ENCODE data around the gene IQGAP2.

IQGAP2 gene

DNA sequence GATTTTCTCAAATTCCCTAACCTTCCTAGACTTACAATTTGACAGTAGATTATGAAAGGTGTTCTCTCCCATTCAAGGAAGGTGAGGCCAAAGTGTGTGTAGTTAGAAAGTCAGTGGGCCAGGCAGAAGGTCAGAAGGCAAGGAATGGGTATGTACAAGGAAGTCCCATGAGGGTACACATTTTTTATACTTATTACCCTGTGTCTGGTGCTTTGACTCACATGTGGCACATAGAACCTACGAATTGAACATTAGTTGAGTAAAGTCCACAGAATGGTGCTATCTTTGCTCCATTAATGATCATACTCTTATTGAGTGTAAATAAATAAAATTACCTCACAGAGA lies 55.4 kb downstream of the IQGAP2 start:
- peaks cover 19% of the 10 kb centered on the region; the same call in 1 of the 2 replicates for H3K36me3 ChIP-seq (ENCODE audit: insufficient read depth, low read length)
- H3K4me2 ChIP-seq (ENCODE audit: low read depth, low read length, poor library complexity, severe bottlenecking) = peak overlapping the region; percentile 60
- no peak overlapping the region for H3K9ac ChIP-seq (ENCODE audit: low read depth, low read length, poor library complexity, severe bottlenecking)
- peaks cover 30% of the 10 kb centered on the region for H4K20me1 ChIP-seq (ENCODE audit: insufficient read depth, low read length, poor library complexity, severe bottlenecking)
- no peaks in the 10 kb centered on the region for H3K27me3 ChIP-seq (ENCODE audit: insufficient read depth, low read length, poor library complexity, severe bottlenecking)
- TF ChIP-seq, protein P1, sequence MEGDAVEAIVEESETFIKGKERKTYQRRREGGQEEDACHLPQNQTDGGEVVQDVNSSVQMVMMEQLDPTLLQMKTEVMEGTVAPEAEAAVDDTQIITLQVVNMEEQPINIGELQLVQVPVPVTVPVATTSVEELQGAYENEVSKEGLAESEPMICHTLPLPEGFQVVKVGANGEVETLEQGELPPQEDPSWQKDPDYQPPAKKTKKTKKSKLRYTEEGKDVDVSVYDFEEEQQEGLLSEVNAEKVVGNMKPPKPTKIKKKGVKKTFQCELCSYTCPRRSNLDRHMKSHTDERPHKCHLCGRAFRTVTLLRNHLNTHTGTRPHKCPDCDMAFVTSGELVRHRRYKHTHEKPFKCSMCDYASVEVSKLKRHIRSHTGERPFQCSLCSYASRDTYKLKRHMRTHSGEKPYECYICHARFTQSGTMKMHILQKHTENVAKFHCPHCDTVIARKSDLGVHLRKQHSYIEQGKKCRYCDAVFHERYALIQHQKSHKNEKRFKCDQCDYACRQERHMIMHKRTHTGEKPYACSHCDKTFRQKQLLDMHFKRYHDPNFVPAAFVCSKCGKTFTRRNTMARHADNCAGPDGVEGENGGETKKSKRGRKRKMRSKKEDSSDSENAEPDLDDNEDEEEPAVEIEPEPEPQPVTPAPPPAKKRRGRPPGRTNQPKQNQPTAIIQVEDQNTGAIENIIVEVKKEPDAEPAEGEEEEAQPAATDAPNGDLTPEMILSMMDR (conservative IDR thresholded peaks at IDR 0.05; ENCODE audit: low read length) = no peak
- TF ChIP-seq EZH2phosphoT487 (IDR thresholded peaks at IDR 0.05; ENCODE audit: borderline replicate concordance) = no peak
- H3K9me2 ChIP-seq (replicated peaks; ENCODE audit: low read depth, low read length) = no peaks in the 10 kb centered on the region
- H3K4me1 ChIP-seq (ENCODE audit: insufficient read depth, low read length, poor library complexity, severe bottlenecking) = peaks cover 27% of the 10 kb centered on the region
- no peak overlapping the region for H2AFZ ChIP-seq (ENCODE audit: low read length)
- peaks cover 55% of the 10 kb centered on the region for H3K79me2 ChIP-seq (ENCODE audit: insufficient read depth, low read length)
- no peaks in the 10 kb centered on the region for H3K9me3 ChIP-seq (ENCODE audit: insufficient read depth, low read depth, low read length)
- 0 out of 2 replicates have a peak, but pooled peaks cover 8% of the 10 kb centered on the region for H3F3A ChIP-seq (ENCODE audit: low read depth)
- H3K4me3 ChIP-seq (ENCODE audit: low read length, poor library complexity, severe bottlenecking) = peak overlapping the region; percentile 36

DNA sequence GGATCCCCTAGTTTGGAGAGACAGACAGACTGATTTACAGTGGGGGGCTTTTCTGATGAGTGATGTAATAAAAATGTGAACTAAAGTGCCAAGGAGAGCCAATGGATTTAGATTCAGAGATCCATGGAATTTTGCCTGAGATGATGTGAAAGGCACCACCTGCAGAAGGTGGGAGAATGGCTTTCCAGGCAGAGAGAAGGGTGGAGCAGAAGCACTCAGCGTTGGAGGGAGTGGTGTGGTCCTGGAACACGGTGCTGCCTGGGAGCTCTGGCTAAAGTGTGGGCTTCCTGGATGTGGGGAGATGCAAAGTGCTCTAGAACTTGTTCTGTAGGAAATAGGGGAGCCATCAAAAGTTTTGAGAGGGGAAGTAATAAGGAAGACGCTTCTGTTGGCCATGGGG lies 57.0 kb downstream of the IQGAP2 start:
- Histone ChIP-seq H4K20me1 (ENCODE audit: insufficient read depth, low read length, poor library complexity, severe bottlenecking) (peaks cover 30% of the 10 kb centered on the region), H3K4me2 (ENCODE audit: low read depth, low read length, poor library complexity, severe bottlenecking) (no peak overlapping the region), H3K4me1 (ENCODE audit: insufficient read depth, low read length, poor library complexity, severe bottlenecking) (peaks cover 27% of the 10 kb centered on the region), H3K36me3 (ENCODE audit: insufficient read depth, low read length) (peaks cover 33% of the 10 kb centered on the region), H3F3A (ENCODE audit: low read depth) (0 out of 2 replicates have a peak, but pooled peaks cover 8% of the 10 kb centered on the region), H2AFZ (ENCODE audit: low read length) (no peak overlapping the region), H3K9ac (ENCODE audit: low read depth, low read length, poor library complexity, severe bottlenecking) (no peak overlapping the region), H3K4me3 (ENCODE audit: low read length, poor library complexity, severe bottlenecking) (no peak overlapping the region), H3K9me2 (replicated peaks; ENCODE audit: low read depth, low read length) (no peaks in the 10 kb centered on the region), H3K27me3 (ENCODE audit: insufficient read depth, low read length, poor library complexity, severe bottlenecking) (no peaks in the 10 kb centered on the region), H3K79me2 (ENCODE audit: insufficient read depth, low read length) (peaks cover 52% of the 10 kb centered on the region), H3K9me3 (ENCODE audit: insufficient read depth, low read depth, low read length) (no peaks in the 10 kb centered on the region)
- TF ChIP-seq, protein P1 (conservative IDR thresholded peaks at IDR 0.05; ENCODE audit: low read length) = no peak

DNA sequence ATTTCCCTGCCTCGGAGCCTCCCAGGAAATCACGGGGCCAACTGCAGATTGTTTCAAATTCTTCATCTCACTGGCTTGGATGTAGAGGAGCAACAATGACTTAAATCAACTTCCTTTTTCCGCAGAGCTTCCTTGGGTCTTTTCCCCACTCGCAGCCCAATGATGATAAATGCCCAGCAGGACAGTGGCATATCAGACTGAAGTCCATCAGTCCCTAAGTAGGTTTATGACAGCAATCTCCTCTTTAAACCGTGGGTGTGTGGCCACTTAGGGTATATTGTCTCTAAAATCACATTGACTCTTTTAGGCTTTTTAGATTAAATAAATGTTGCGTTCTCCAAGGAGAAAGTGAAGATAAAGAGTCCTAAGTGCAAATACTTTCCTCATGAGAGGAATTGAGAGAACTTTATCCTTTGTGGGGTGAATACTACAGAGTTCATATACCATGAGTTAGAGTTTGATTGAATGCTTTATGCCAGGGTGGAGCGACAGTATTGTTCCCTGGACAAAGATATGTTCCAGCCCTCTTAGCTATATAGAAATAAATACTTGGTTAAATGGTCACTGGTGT lies 59.1 kb downstream of the IQGAP2 start:
- peaks cover 38% of the 10 kb centered on the region for H3K79me2 ChIP-seq (ENCODE audit: insufficient read depth, low read length)
- TF ChIP-seq EZH2phosphoT487 (IDR thresholded peaks at IDR 0.05; ENCODE audit: borderline replicate concordance) = no peak
- TF ChIP-seq, protein P1 (conservative IDR thresholded peaks at IDR 0.05; ENCODE audit: low read length) = no peak
- no peaks in the 10 kb centered on the region for H3K9me3 ChIP-seq (ENCODE audit: insufficient read depth, low read depth, low read length)
- no peaks in the 10 kb centered on the region for H3K27me3 ChIP-seq (ENCODE audit: insufficient read depth, low read length, poor library complexity, severe bottlenecking)
- H3K4me1 ChIP-seq (ENCODE audit: insufficient read depth, low read length, poor library complexity, severe bottlenecking) = peaks cover 19% of the 10 kb centered on the region
- 0 out of 2 replicates have a peak, but pooled peaks cover 8% of the 10 kb centered on the region for H3F3A ChIP-seq (ENCODE audit: low read depth)
- H3K4me3 ChIP-seq (ENCODE audit: low read length, poor library complexity, severe bottlenecking) = no peak overlapping the region
- no peak overlapping the region for H2AFZ ChIP-seq (ENCODE audit: low read length)
- peaks cover 35% of the 10 kb centered on the region for H3K36me3 ChIP-seq (ENCODE audit: insufficient read depth, low read length)
- H3K9ac ChIP-seq (ENCODE audit: low read depth, low read length, poor library complexity, severe bottlenecking) = no peak overlapping the region
- no peak overlapping the region for H3K4me2 ChIP-seq (ENCODE audit: low read depth, low read length, poor library complexity, severe bottlenecking)
- H4K20me1 ChIP-seq (ENCODE audit: insufficient read depth, low read length, poor library complexity, severe bottlenecking) = peaks cover 27% of the 10 kb centered on the region
- no peaks in the 10 kb centered on the region for H3K9me2 ChIP-seq (replicated peaks; ENCODE audit: low read depth, low read length)
